K562 (cell line): ENCODE results near the gene RIC8B. TPM values are rescaled to one million over a fixed set of nuclear protein-coding genes. Genes with fewer than 3 reads are reported as not detected.

Experiments used
- ATAC-seq: fragments of 200-7000 bp; cut with Tn5 transposase; 3 replicates; pipeline ENCODE4 v1.9.1; 2020; ENCODE audit warnings: moderate library complexity
- BruUV-seq: library from RNA; stranded (reverse); fragments of 400-500 nt; replicated peaks from 2 replicates; lab custom pipeline; 2021; lab: Mats Ljungman, UMichigan
- CTCF ChIA-PET: fragments of 300-600 bp; formaldehyde crosslinking; extraction: SDS; loops from one replicate; lab custom pipeline; 2021; ENCODE audit warnings: low intra/inter-chr PET ratio; lab: Yijun Ruan, JAX
- POLR2A ChIA-PET: fragments of 300-600, 350-650 bp; sonication (Branson Sonifier 250); formaldehyde crosslinking; extraction: SDS; loops from one replicate; lab custom pipeline; 2021; ENCODE audit warnings: antibody characterized with exemption, inconsistent platforms; lab: Yijun Ruan, JAX
- DNase-seq, 4 experiments: peaks; one replicate each; pipeline versions ENCODE4 v3.0.0 to v3.0.0-alpha.2; 2011 to 2018; ENCODE audit warnings: low spot score in 3 of 4, mixed read lengths in 3 of 4; ENCODE audit errors: extremely low read depth in 1 of 4
- FAIRE-seq: peaks from 2 replicates; lab custom pipeline; 2011; peaks lifted over from hg19 to GRCh38; lab: Jason Lieb, UNC
- H2AFZ ChIP-seq: 2 replicates; pipeline ENCODE4 v1.6.0; 2011; ENCODE audit warnings: low read depth, low read length, control low read depth, inconsistent platforms
- H3K27ac ChIP-seq: fragments of 200-600 bp; 3 replicates; pipeline ENCODE4 v1.8.0; 2011; ENCODE audit warnings: low read depth, mild to moderate bottlenecking, control low read depth, inconsistent platforms, low read length, moderate library complexity, mixed read lengths; ENCODE audit errors: extremely low read depth
- H3K27me3 ChIP-seq, 2 experiments: fragments of 300-600 bp in 1 of 2; 2 replicates in 1 of 2; 3 replicates in 1 of 2; pipeline versions ENCODE4 v1.6.0 to v1.8.0; 2011; ENCODE audit warnings: inconsistent platforms in 2 of 2, low read length in 2 of 2, mild to moderate bottlenecking in 1 of 2, mixed read lengths in 1 of 2, moderate library complexity in 1 of 2; ENCODE audit not compliant: control insufficient read depth in 2 of 2, insufficient read depth in 2 of 2
- H3K36me3 ChIP-seq: fragments of 300-600 bp; 3 replicates; pipeline ENCODE4 v1.8.0; 2011; ENCODE audit warnings: mild to moderate bottlenecking, low read length, inconsistent platforms; ENCODE audit not compliant: control insufficient read depth, insufficient read depth
- H3K4me1 ChIP-seq, 2 experiments: fragments of 200-600 bp in 1 of 2; replicated peaks in 1 of 2; 2 replicates in 1 of 2; 3 replicates in 1 of 2; pipeline versions ENCODE4 v1.5.1 to v1.8.0; 2011; ENCODE audit warnings: inconsistent platforms in 2 of 2, low read length in 2 of 2, mild to moderate bottlenecking in 1 of 2, mixed read lengths in 1 of 2, moderate library complexity in 1 of 2; ENCODE audit not compliant: control insufficient read depth in 2 of 2, insufficient read depth in 2 of 2
- H3K4me2 ChIP-seq: 2 replicates; pipeline ENCODE4 v1.6.1; 2011; ENCODE audit warnings: low read length, control low read depth, inconsistent platforms, mixed read lengths; ENCODE audit not compliant: insufficient read depth
- H3K4me3 ChIP-seq: fragments of 200-600 bp; sonication (generic), shearing (Covaris generic); 2 replicates; pipeline ENCODE4 v1.5.1; 2016; ENCODE audit warnings: control low read depth, inconsistent platforms
- H3K79me2 ChIP-seq: fragments of 200-600 bp; 3 replicates; pipeline ENCODE4 v1.8.0; 2011; ENCODE audit warnings: low read length, inconsistent platforms; ENCODE audit not compliant: control insufficient read depth, insufficient read depth
- H3K9ac ChIP-seq, 2 experiments: 2 replicates each; pipeline versions ENCODE4 v1.6.0 to v1.6.1; 2011; ENCODE audit warnings: low read depth in 2 of 2, low read length in 2 of 2, control low read depth in 1 of 2, inconsistent platforms in 1 of 2, mild to moderate bottlenecking in 1 of 2, mixed read lengths in 1 of 2; ENCODE audit not compliant: insufficient read depth in 1 of 2
- H3K9me1 ChIP-seq: one replicate; pipeline ENCODE4 v1.6.0; 2011; ENCODE audit warnings: inconsistent platforms, mild to moderate bottlenecking, low read length, moderate library complexity; ENCODE audit not compliant: control insufficient read depth, insufficient read depth
- H3K9me3 ChIP-seq: replicated peaks from 2 replicates; pipeline ENCODE4 v1.5.1; 2011; ENCODE audit warnings: low read depth, low read length, inconsistent platforms; ENCODE audit not compliant: control insufficient read depth, insufficient read depth
- H4K20me1 ChIP-seq: replicated peaks from 2 replicates; pipeline ENCODE4 v1.6.1; 2011; ENCODE audit warnings: low read length, inconsistent platforms, mixed read lengths; ENCODE audit not compliant: control insufficient read depth, insufficient read depth
- ARID3B ChIP-seq: fragments of 250-450 bp; sonication (Bioruptor Pico); IDR thresholded peaks from 2 replicates; pipeline ENCODE4 v1.4.0; 2020; ENCODE audit warnings: borderline replicate concordance
- ARID4B ChIP-seq: sonication (generic); formaldehyde crosslinking; IDR thresholded peaks from 2 replicates; pipeline ENCODE4 v1.8.0; 2022; ENCODE audit warnings: mild to moderate bottlenecking, missing genetic modification reagents
- HNRNPK ChIP-seq: fragments of 200-400 bp; formaldehyde crosslinking; IDR thresholded peaks from one replicate; pipeline ENCODE4 v1.6.1; 2018; ENCODE audit warnings: mild to moderate bottlenecking, low read depth, low read length; ENCODE audit not compliant: poor library complexity, severe bottlenecking
- KAT8 ChIP-seq: fragments of 450-650 bp; IDR thresholded peaks from 2 replicates; pipeline ENCODE4 v1.6.1; 2016; ENCODE audit warnings: low read depth, mild to moderate bottlenecking
- MXD1 ChIP-seq: fragments of 250-450 bp; sonication (Bioruptor Pico); IDR thresholded peaks from 2 replicates; pipeline ENCODE4 v1.8.0; 2021; ENCODE audit warnings: borderline replicate concordance, mild to moderate bottlenecking, moderate library complexity; ENCODE audit not compliant: poor library complexity, severe bottlenecking
- PCBP1 ChIP-seq: fragments of 200-400 bp; formaldehyde crosslinking; IDR thresholded peaks from 2 replicates; pipeline ENCODE4 v1.6.1; 2018; ENCODE audit warnings: mild to moderate bottlenecking, low read depth, low read length; ENCODE audit not compliant: poor library complexity, severe bottlenecking
- PCBP2 ChIP-seq: fragments of 200-400 bp; formaldehyde crosslinking; IDR thresholded peaks from 2 replicates; pipeline ENCODE4 v1.6.1; 2018; ENCODE audit warnings: low read length, low read depth, mild to moderate bottlenecking, moderate library complexity; ENCODE audit not compliant: poor library complexity, severe bottlenecking
- PTRF ChIP-seq: fragments of 450-650 bp; IDR thresholded peaks from 2 replicates; pipeline ENCODE4 v1.6.1; 2016; ENCODE audit warnings: mild to moderate bottlenecking, missing genetic modification characterization, missing compliant biosample characterization
- SAFB2 ChIP-seq: fragments of 200-400 bp; formaldehyde crosslinking; IDR thresholded peaks from 2 replicates; pipeline ENCODE4 v1.6.1; 2018; ENCODE audit warnings: borderline replicate concordance, low read length, low read depth, moderate library complexity; ENCODE audit not compliant: severe bottlenecking
- STAT6 ChIP-seq: sonication (generic); formaldehyde crosslinking; IDR thresholded peaks from 2 replicates; pipeline ENCODE4 v1.8.1; 2023; ENCODE audit warnings: mild to moderate bottlenecking, missing genetic modification reagents
- TOE1 ChIP-seq, 2 experiments: fragments of 450-650 bp in 1 of 2; sonication (generic) in 1 of 2; formaldehyde crosslinking in 1 of 2; IDR thresholded peaks; 2 replicates each; pipeline versions ENCODE4 v1.7.1 to v1.8.0; 2016 to 2022; ENCODE audit warnings: borderline replicate concordance in 2 of 2, mild to moderate bottlenecking in 2 of 2, antibody characterized with exemption in 1 of 2, inconsistent platforms in 1 of 2, low read depth in 1 of 2, missing genetic modification reagents in 1 of 2, moderate library complexity in 1 of 2
- ZNF444 ChIP-seq: fragments of 250-450 bp; sonication (Bioruptor Pico); IDR thresholded peaks from 2 replicates; pipeline ENCODE4 v1.4.0; 2020; ENCODE audit warnings: mild to moderate bottlenecking, moderate library complexity
- in situ Hi-C: fragments of 300-500 bp; cut with MboI; formaldehyde crosslinking; loops from 4 replicates; pipeline ENCODE4 v1.15.0; 2018; ENCODE audit warnings: inconsistent platforms, mixed read lengths
- intact Hi-C: fragments of 100-400 bp; cut with micrococcal nuclease; formaldehyde crosslinking; loops from 2 replicates; pipeline ENCODE4 v1.14.2; 2022
- polyA plus RNA-seq, 8 experiments: library from polyadenylated mRNA; depleted of rRNA in 4 of 8; stranded (reverse) in 5 of 8; unstranded in 3 of 8; fragments of >200 nt; fragmentation: Nextera tagmentation in 2 of 8; fragmentation: Illumina TruSeq in 1 of 8; extraction: Ambion mirVana in 2 of 8; extraction: Trizol in 1 of 8; gene quantifications; 2 replicates each; pipeline versions ENCODE4 v1.2.1 to v1.2.3, GENCODE V29; 2011 to 2014; ENCODE audit warnings: inconsistent platforms in 1 of 8, missing spikeins in 1 of 8
- total RNA-seq, 7 experiments: library from RNA; depleted of rRNA in 6 of 7; stranded (reverse); fragments of >200 nt in 6 of 7; fragmentation: Illumina TruSeq in 2 of 7; extraction: Trizol in 2 of 7; gene quantifications; 2 replicates each; pipeline versions ENCODE4 v1.2.1 to v1.2.3, GENCODE V29; 2011 to 2021; ENCODE audit warnings: low replicate concordance in 1 of 7

The RIC8B gene
- total and polyA plus RNA-seq, 9 of the 15 experiments (the other 6 are each of a cell fraction or from before 2014, with no cell fraction given): 0.92 to 8.1 (median 4.8) TPM

GRCh38 chr12:106896603-106897002, 122.1 kb downstream of the RIC8B start:
- Histone ChIP-seq H3K79me2 (no peaks in the 10 kb centered on the region), H2AFZ (no peak overlapping the region), H3K4me1 (no peaks in the 10 kb centered on the region; a peak in 1 of 5 replicates), H3K36me3 (no peaks in the 10 kb centered on the region), H3K9me3 (no peaks in the 10 kb centered on the region), H4K20me1 (no peaks in the 10 kb centered on the region), H3K4me3 (no peak overlapping the region), H3K27ac (no peak overlapping the region), H3K27me3 (peaks cover 18 to 22% of the 10 kb centered on the region in 2 experiments), H3K9ac (no peak overlapping the region), H3K9me1 (no peaks in the 10 kb centered on the region), H3K4me2 (no peak overlapping the region)
- in situ Hi-C loops: no loop called here
- ATAC-seq (no peak), DNase-seq (no peak), FAIRE-seq (no peak)
- intact Hi-C loops: no loop called here
- no TSS peak for BruUV-seq
- POLR2A ChIA-PET: interaction anchor here (0.7 kb wide), 1 partner anchor 182 kb away, joined by 3 read pairs; no protein-coding TSS in a partner anchor
- CTCF ChIA-PET: no interaction called here
- TF ChIP-seq STAT6 (CRISPR knock-in tag): no peak
- TF ChIP-seq SAFB2: no peak
- TF ChIP-seq PCBP1: peak; percentile 93
- no peak for TF ChIP-seq PTRF (tag)
- no peak for TF ChIP-seq ARID3B (CRISPR knock-in tag)
- TF ChIP-seq TOE1 (IDR thresholded peaks at IDR 0.05; ENCODE audit: borderline replicate concordance): no peak
- TF ChIP-seq TOE1 (CRISPR knock-in tag; IDR thresholded peaks at IDR 0.05; ENCODE audit: borderline replicate concordance, low read depth): no peak
- peak; percentile 61 for TF ChIP-seq HNRNPK
- TF ChIP-seq KAT8: no peak
- TF ChIP-seq ZNF444 (CRISPR knock-in tag): no peak
- no peak for TF ChIP-seq ARID4B
- peak; percentile 74 for TF ChIP-seq PCBP2
- no peak for TF ChIP-seq MXD1
